Spleen (tissue), 11 donors: ENCODE data around the gene NUDT3. TPM values are rescaled to one million over a fixed set of nuclear protein-coding genes. Genes with fewer than 3 reads are reported as not detected.

ENCODE experiments used
- DNase-seq: peaks from one replicate; pipeline ENCODE4 v3.0.0-alpha.2; 2020
- H3K27ac ChIP-seq, 8 donors: fragments of 200-600 bp; sonication (generic) in 7 of 8; 1 replicate in 4 of 8; 2 replicates in 4 of 8; pipeline versions ENCODE4 v1.5.0 to v1.8.0; 2016 to 2021; ENCODE audit warnings: inconsistent platforms in 4 of 8, mild to moderate bottlenecking in 4 of 8, moderate library complexity in 1 of 8
- H3K27me3 ChIP-seq, 7 donors: fragments of 200-600 bp; sonication (generic) in 6 of 7; replicated peaks in 1 of 7; 1 replicate in 4 of 7; 2 replicates in 3 of 7; pipeline versions ENCODE4 v1.5.0 to v1.8.0; 2016 to 2021; ENCODE audit warnings: inconsistent platforms in 3 of 7, mild to moderate bottlenecking in 1 of 7
- H3K36me3 ChIP-seq, 6 donors: fragments of 200-600 bp; sonication (generic) in 5 of 6; 1 replicate in 4 of 6; 2 replicates in 2 of 6; pipeline versions ENCODE4 v1.5.0 to v1.8.0; 2016 to 2021; ENCODE audit warnings: inconsistent platforms in 2 of 6
- H3K4me1 ChIP-seq, 6 donors: fragments of 200-600 bp; sonication (generic) in 5 of 6; 1 replicate in 3 of 6; 2 replicates in 3 of 6; pipeline versions ENCODE4 v1.5.0 to v1.8.0; 2016 to 2021; ENCODE audit warnings: inconsistent platforms in 3 of 6
- H3K4me3 ChIP-seq, 8 donors: fragments of 200-600 bp; sonication (generic) in 7 of 8; 1 replicate in 4 of 8; 2 replicates in 4 of 8; pipeline versions ENCODE4 v1.5.0 to v1.8.0; 2016 to 2021; ENCODE audit warnings: inconsistent platforms in 4 of 8, mild to moderate bottlenecking in 4 of 8, moderate library complexity in 2 of 8
- H3K9me3 ChIP-seq, 8 donors: fragments of 200-600 bp; sonication (generic) in 7 of 8; 1 replicate in 4 of 8; 2 replicates in 4 of 8; pipeline versions ENCODE4 v1.5.0 to v1.8.0; 2016 to 2021; ENCODE audit warnings: inconsistent platforms in 4 of 8
- CTCF ChIP-seq, 11 experiments: fragments of 200-600 bp in 7 of 11; fragments of 450-650 bp in 4 of 11; sonication (generic) in 4 of 11; IDR thresholded peaks in 8 of 11; conservative IDR thresholded peaks in 3 of 11; 1 replicate in 7 of 11; 2 replicates in 4 of 11; pipeline versions ENCODE4 v1.4.0 to v1.8.0; 2016 to 2021; ENCODE audit warnings: antibody characterized with exemption in 11 of 11, inconsistent platforms in 4 of 11, mild to moderate bottlenecking in 1 of 11
- POLR2A ChIP-seq, 3 donors: fragments of 450-650 bp; IDR thresholded peaks; one replicate each; pipeline ENCODE4 v1.5.1; 2017; ENCODE audit warnings: antibody characterized with exemption in 3 of 3, mild to moderate bottlenecking in 1 of 3
- POLR2AphosphoS5 ChIP-seq, 3 donors: sonication (generic); formaldehyde crosslinking; IDR thresholded peaks; one replicate each; pipeline ENCODE4 v1.5.1; 2017; ENCODE audit warnings: antibody characterized with exemption in 3 of 3
- WGBS, 5 donors: extraction: QIAGEN DNeasy Blood & Tissue Kit in 3 of 5; methylation state at CpG; one replicate each; pipeline versions ENCODE4 v1.1.5 to v1.1.7; 2013 to 2018; 5-methylcytosine and 5-hydroxymethylcytosine counted together
- intact Hi-C: fragments of 100-400 bp; cut with DNase I; formaldehyde crosslinking; loops from one replicate; pipeline ENCODE4 v1.15.0; 2023; ENCODE audit warnings: low total_unique reads
- polyA plus RNA-seq, 3 donors: library from polyadenylated mRNA; stranded (reverse); fragments of 200-250 nt; gene quantifications; one replicate each; pipeline ENCODE4 v1.2.1, GENCODE V29; 2013
- total RNA-seq, 7 donors: library from RNA; depleted of rRNA in 3 of 7; stranded (reverse); fragments of >200 nt in 3 of 7; fragmentation: NEBNext Ultra II Directional in 4 of 7; extraction: Animal tissue kit (Norgen Biotek cat#: 25700) in 4 of 7; gene quantifications; one replicate each; pipeline versions ENCODE4 v1.1.0 to v1.2.1, GENCODE V29; 2016 to 2021
- donor health status: healthy with polysubstance abuse.
- donor health status: DM: no; HTN: no; CAD: no; lungs with moderate emphysema.
- donor health status: DM: no; HTN: no; CAD: no.
- donor health status: Bipolar disorder and iron deficiency.
- donor health status: healthy.
- donor health status: DM: no; HTN: no; CAD: no.
- donor health status: DM: yes; HTN: yes; CAD: no.

The NUDT3 gene
- total and polyA plus RNA-seq, 10 donors, result 9.2 to 54.2 (median 37.8) TPM

GRCh38 chr6:34334796-34335416, 57.6 kb downstream of the NUDT3 start:
- WGBS, 5 donors, result 51 to 94% (median 90%) methylated on average over 3 of the region's 3 CpGs
- intact Hi-C loops, result no loop called here
- H3K27me3 ChIP-seq, result no peaks in the 10 kb centered on the region

GRCh38 chr6:34333858-34334257, 58.6 kb downstream of the NUDT3 start:
- H3K4me3 ChIP-seq, result no peak overlapping the region
- intact Hi-C loops, result no loop called here
- peaks cover 24 to 66% (median 45%) of the 10 kb centered on the region in 6 donors for H3K4me1 ChIP-seq
- H3K27me3 ChIP-seq, result no peaks in the 10 kb centered on the region
- no peaks in the 10 kb centered on the region for H3K9me3 ChIP-seq
- 81 to 91% (median 87%) methylated on average over 6 of the region's 6 CpGs for WGBS, 5 donors
- H3K27ac ChIP-seq, result peak overlapping the region in 4 of 8 donors; percentile 60 to 72 (median 68)
- peaks cover 0 to 14% (median 0%) of the 10 kb centered on the region in 6 donors for H3K36me3 ChIP-seq
- TF ChIP-seq POLR2AphosphoS5 (IDR thresholded peaks at IDR 0.05) (no peak), CTCF (IDR thresholded peaks at IDR 0.05 in 8 of 11, conservative IDR thresholded peaks at IDR 0.05 in 3 of 11) (no peak), POLR2A (IDR thresholded peaks at IDR 0.05) (no peak)
- DNase-seq, result no peak

More at GRCh38 chr6:34334796-34335416, 57.6 kb downstream of the NUDT3 start:
- H3K4me1 ChIP-seq, result peaks cover 24 to 74% (median 48%) of the 10 kb centered on the region in 6 donors
- H3K4me3 ChIP-seq, result no peak overlapping the region
- no peak overlapping the region for H3K27ac ChIP-seq
- TF ChIP-seq POLR2A (IDR thresholded peaks at IDR 0.05), result no peak
- TF ChIP-seq POLR2AphosphoS5 (IDR thresholded peaks at IDR 0.05), result no peak
- no peak for TF ChIP-seq CTCF (IDR thresholded peaks at IDR 0.05 in 8 of 11, conservative IDR thresholded peaks at IDR 0.05 in 3 of 11)
- no peak for DNase-seq
- H3K36me3 ChIP-seq, result peaks cover 0 to 12% (median 0%) of the 10 kb centered on the region in 6 donors
- no peaks in the 10 kb centered on the region for H3K9me3 ChIP-seq

GRCh38 chr6:34332251-34333198, 59.9 kb downstream of the NUDT3 start:
- WGBS, 5 donors, result 33 to 56% (median 45%) methylated on average over 6 of the region's 6 CpGs
- DNase-seq, result peak; percentile 35
- no peak for TF ChIP-seq CTCF (IDR thresholded peaks at IDR 0.05 in 8 of 11, conservative IDR thresholded peaks at IDR 0.05 in 3 of 11)
- TF ChIP-seq POLR2A (IDR thresholded peaks at IDR 0.05), result no peak
- TF ChIP-seq POLR2AphosphoS5 (IDR thresholded peaks at IDR 0.05), result no peak

More at GRCh38 chr6:34332251-34333198, 59.9 kb downstream of the NUDT3 start:
- Histone ChIP-seq H3K27ac (peak overlapping the region in 6 of 8 donors; percentile 37 to 72 (median 64)), H3K9me3 (no peaks in the 10 kb centered on the region), H3K36me3 (peaks cover 0 to 17% (median 0%) of the 10 kb centered on the region in 6 donors), H3K4me3 (peak overlapping the region in 1 of 8 donors; percentile 18), H3K27me3 (no peaks in the 10 kb centered on the region), H3K4me1 (peaks cover 19 to 53% (median 35%) of the 10 kb centered on the region in 6 donors)
- intact Hi-C loops, result no loop called here
